ENCODE data around the gene ABLIM1.

DNA sequence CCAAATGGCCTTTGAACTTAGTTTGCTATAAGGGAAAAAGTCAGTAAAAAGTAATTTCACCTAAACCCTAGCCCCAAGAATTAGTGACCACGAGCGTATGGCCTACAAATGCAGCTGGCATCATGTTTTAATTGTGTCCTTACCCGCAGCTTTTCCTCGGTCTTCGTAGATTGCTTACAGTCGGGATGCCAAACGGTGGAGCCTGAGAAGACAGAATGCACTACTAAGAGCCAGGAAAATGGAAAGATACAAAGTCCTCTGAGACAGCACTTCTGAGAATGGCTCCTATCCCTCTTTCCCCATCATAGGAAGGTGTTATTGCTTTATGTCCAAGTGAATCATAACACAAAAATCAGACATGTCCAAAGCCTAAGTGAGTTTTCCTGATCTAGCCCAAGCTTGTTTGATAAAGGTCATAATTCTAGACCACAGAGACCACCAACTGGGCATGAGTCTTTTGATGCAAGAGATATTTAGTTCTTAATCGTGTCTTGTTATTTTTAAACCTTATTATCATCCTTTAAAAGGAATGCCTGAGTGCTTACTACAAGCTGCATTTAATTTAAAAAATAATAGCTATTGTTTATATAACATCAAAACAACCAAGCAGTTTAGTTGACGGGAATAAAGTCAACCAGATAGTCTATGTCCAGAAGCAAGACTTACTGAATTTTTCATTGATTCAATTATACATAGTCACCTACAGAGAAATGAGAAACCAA is 170.1 kb downstream of the ABLIM1 start:
- TF ChIP-seq FOXM1 (IDR thresholded peaks at IDR 0.05; ENCODE audit: borderline replicate concordance) (no peak), HDGF (IDR thresholded peaks at IDR 0.05; ENCODE audit: borderline replicate concordance) (no peak), TARDBP (IDR thresholded peaks at IDR 0.05) (no peak), SUZ12 (IDR thresholded peaks at IDR 0.05) (no peak), BHLHE40 (IDR thresholded peaks at IDR 0.05; ENCODE audit: borderline replicate concordance) (no peak), ELF4 (IDR thresholded peaks at IDR 0.05) (no peak), FOXK2 (IDR thresholded peaks at IDR 0.05) (no peak), ARNT (IDR thresholded peaks at IDR 0.05) (no peak), ZNF384 (IDR thresholded peaks at IDR 0.05) (no peak), NFRKB (IDR thresholded peaks at IDR 0.05) (no peak), SP1 (IDR thresholded peaks at IDR 0.05) (no peak), L3MBTL2 (conservative IDR thresholded peaks at IDR 0.05) (no peak), LEF1 (IDR thresholded peaks at IDR 0.05; ENCODE audit: borderline replicate concordance) (no peak), FOXA1 (IDR thresholded peaks at IDR 0.05) (no peak)

All from HEK293T (cell line).